ENCODE data around the gene CLPTM1L. TPM values are rescaled to one million over a fixed set of nuclear protein-coding genes. Genes with fewer than 3 reads are reported as not detected.
"Not testable (repeated sequence)": the region's sequence is repeated elsewhere in the genome, so short reads cannot be mapped to it uniquely, and the experiment has no call there.

CLPTM1L gene
- total and polyA plus RNA-seq, 2 donors from 2014 or later, result 96.6 to 135 TPM

DNA sequence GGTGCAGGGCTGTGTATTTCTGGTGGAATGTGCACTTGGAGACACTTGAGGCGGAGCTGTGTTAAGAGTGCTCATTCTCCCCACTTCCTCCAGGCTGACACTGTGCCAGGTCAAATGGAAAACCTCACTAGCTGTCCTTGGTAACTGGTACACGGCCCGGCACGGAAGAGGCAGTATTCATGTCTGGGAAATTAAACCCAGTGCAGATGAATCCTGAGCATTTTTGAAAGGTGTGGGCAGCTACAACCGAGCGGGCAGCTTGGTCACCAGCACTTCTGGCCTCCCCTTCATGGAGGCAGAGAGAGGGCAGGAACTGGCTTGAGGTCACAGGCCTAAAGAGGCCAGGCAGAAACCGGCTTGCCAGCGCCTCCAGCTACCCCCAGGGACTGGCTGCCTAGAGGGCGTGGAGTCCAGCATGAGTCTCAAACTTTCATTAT is 1.6 kb downstream of the CLPTM1L start:
- TF ChIP-seq, protein P1, sequence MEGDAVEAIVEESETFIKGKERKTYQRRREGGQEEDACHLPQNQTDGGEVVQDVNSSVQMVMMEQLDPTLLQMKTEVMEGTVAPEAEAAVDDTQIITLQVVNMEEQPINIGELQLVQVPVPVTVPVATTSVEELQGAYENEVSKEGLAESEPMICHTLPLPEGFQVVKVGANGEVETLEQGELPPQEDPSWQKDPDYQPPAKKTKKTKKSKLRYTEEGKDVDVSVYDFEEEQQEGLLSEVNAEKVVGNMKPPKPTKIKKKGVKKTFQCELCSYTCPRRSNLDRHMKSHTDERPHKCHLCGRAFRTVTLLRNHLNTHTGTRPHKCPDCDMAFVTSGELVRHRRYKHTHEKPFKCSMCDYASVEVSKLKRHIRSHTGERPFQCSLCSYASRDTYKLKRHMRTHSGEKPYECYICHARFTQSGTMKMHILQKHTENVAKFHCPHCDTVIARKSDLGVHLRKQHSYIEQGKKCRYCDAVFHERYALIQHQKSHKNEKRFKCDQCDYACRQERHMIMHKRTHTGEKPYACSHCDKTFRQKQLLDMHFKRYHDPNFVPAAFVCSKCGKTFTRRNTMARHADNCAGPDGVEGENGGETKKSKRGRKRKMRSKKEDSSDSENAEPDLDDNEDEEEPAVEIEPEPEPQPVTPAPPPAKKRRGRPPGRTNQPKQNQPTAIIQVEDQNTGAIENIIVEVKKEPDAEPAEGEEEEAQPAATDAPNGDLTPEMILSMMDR (IDR thresholded peaks at IDR 0.05; ENCODE audit: borderline replicate concordance, extremely low read depth, insufficient read depth), result no peak
- H3K9me3 ChIP-seq (ENCODE audit: control insufficient read depth in 2 of 3, insufficient read depth in 1 of 3, low read length in 3 of 3), result no peaks in the 10 kb centered on the region
- no peak overlapping the region for H3K9ac ChIP-seq (ENCODE audit: low read length in 3 of 3)
- peak in 1 of 5 donors; percentile 43 for DNase-seq
- FAIRE-seq, result no peak
- peaks cover 0 to 22% (median 12%) of the 10 kb centered on the region in 3 donors for H3K36me3 ChIP-seq (ENCODE audit: control insufficient read depth in 2 of 3, insufficient read depth in 3 of 3, low read length in 3 of 3)
- no peaks in the 10 kb centered on the region for H3K27me3 ChIP-seq (ENCODE audit: control insufficient read depth, insufficient read depth, low read length)
- H3K27ac ChIP-seq (ENCODE audit: low read depth in 2 of 2, low read length in 2 of 2), result no peak overlapping the region
- H3K4me1 ChIP-seq (ENCODE audit: control insufficient read depth in 2 of 3, insufficient read depth in 2 of 3, low read depth in 1 of 3, low read length in 3 of 3), result peaks cover 0 to 22% (median 8%) of the 10 kb centered on the region in 3 donors
- intact Hi-C loops (cut with DNase I), result no loop called here
- peak overlapping the region in 2 of 3 donors; percentile 24 to 87 for H3K4me3 ChIP-seq (ENCODE audit: low read length in 3 of 3)

DNA sequence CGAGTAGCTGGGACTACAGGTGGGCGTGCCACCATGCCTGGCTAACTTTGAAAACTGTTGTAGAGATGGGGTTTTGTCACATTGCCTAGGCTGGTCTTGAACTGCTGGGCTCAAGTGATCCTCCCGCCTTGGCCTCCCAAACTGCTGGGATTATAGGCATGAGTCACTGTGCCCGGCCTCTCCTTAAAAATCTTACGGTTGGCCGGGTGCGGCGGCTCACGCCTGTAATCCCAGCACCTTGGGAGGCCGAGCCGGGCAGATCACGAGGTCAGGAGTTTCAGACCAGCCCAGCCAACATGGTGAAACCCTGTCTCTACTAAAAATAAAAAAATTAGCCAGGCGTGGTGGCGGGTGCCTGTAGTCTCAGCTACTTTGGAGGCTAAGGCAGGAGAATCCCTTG is 2.2 kb downstream of the CLPTM1L start:
- Histone ChIP-seq H3K4me1 (ENCODE audit: control insufficient read depth in 2 of 3, insufficient read depth in 2 of 3, low read depth in 1 of 3, low read length in 3 of 3) (peaks cover 0 to 22% (median 8%) of the 10 kb centered on the region in 3 donors), H3K36me3 (ENCODE audit: control insufficient read depth in 2 of 3, insufficient read depth in 3 of 3, low read length in 3 of 3) (peaks cover 0 to 22% (median 12%) of the 10 kb centered on the region in 3 donors)
- H3K27ac ChIP-seq (ENCODE audit: low read depth in 2 of 2, low read length in 2 of 2); H3K9me3 ChIP-seq (ENCODE audit: control insufficient read depth in 2 of 3, insufficient read depth in 1 of 3, low read length in 3 of 3); H3K9ac ChIP-seq (ENCODE audit: low read length in 3 of 3); H3K27me3 ChIP-seq (ENCODE audit: control insufficient read depth, insufficient read depth, low read length); H3K4me3 ChIP-seq (ENCODE audit: low read length in 3 of 3); FAIRE-seq; intact Hi-C loops (cut with DNase I): not testable (repeated sequence)
- peak in 1 of 5 donors; percentile 54 for DNase-seq

DNA sequence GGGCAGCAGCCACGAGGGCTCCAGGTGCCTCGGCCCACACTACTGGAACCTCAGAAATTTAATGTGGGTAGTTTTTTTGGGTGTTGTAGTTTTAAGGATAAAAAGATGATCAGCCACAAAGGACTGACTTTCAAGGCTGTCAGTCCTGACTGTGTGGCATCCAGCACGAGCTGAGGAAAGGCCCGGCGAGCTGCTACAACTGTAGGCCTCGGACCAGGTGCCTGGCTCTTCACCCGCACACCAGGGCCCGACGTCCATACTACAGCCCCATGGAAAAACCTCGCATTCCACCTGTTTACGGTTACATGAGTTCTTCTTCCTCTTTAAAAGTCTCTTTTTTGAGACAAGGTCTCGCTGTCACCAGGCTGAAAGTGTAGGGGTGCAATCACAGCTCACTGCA is 2.6 kb downstream of the CLPTM1L start:
- peak in 1 of 5 donors; percentile 60 for DNase-seq
- Histone ChIP-seq H3K4me1 (ENCODE audit: control insufficient read depth in 2 of 3, insufficient read depth in 2 of 3, low read depth in 1 of 3, low read length in 3 of 3) (peaks cover 0 to 25% (median 8%) of the 10 kb centered on the region in 3 donors), H3K27me3 (ENCODE audit: control insufficient read depth, insufficient read depth, low read length) (no peaks in the 10 kb centered on the region), H3K36me3 (ENCODE audit: control insufficient read depth in 2 of 3, insufficient read depth in 3 of 3, low read length in 3 of 3) (peaks cover 0 to 25% (median 12%) of the 10 kb centered on the region in 3 donors), H3K4me3 (ENCODE audit: low read length in 3 of 3) (no peak overlapping the region), H3K9ac (ENCODE audit: low read length in 3 of 3) (no peak overlapping the region), H3K9me3 (ENCODE audit: control insufficient read depth in 2 of 3, insufficient read depth in 1 of 3, low read length in 3 of 3) (no peaks in the 10 kb centered on the region), H3K27ac (ENCODE audit: low read depth in 2 of 2, low read length in 2 of 2) (no peak overlapping the region)
- intact Hi-C loops (cut with DNase I), result no loop called here
- TF ChIP-seq, protein P1 (IDR thresholded peaks at IDR 0.05; ENCODE audit: borderline replicate concordance, extremely low read depth, insufficient read depth), result no peak
- FAIRE-seq, result no peak

DNA sequence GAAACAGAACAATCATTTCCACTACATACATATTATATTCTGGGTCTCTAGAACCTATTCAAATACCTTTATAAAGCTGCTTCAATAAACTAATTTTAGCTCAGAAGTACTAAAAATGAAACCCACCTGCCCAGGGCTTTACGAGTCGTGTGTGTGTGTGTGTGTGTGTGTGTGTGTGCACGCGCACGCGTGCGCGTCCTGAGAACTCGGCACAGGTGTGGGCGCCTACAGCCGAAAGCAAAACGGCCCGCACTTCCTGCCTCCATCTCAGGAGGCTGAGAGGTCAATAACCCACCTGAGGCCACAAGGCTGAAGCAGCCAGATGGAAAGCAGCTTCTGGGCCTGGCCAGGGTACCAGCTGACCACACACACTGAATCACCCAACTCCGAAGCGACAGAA is 3.0 kb downstream of the CLPTM1L start:
- no peak overlapping the region for H3K9ac ChIP-seq (ENCODE audit: low read length in 3 of 3)
- TF ChIP-seq, protein P1 (IDR thresholded peaks at IDR 0.05; ENCODE audit: borderline replicate concordance, extremely low read depth, insufficient read depth), result no peak
- FAIRE-seq, result no peak
- no peaks in the 10 kb centered on the region for H3K9me3 ChIP-seq (ENCODE audit: control insufficient read depth in 2 of 3, insufficient read depth in 1 of 3, low read length in 3 of 3)
- peaks cover 0 to 25% (median 8%) of the 10 kb centered on the region in 3 donors for H3K4me1 ChIP-seq (ENCODE audit: control insufficient read depth in 2 of 3, insufficient read depth in 2 of 3, low read depth in 1 of 3, low read length in 3 of 3)
- H3K4me3 ChIP-seq (ENCODE audit: low read length in 3 of 3), result no peak overlapping the region
- no peaks in the 10 kb centered on the region for H3K27me3 ChIP-seq (ENCODE audit: control insufficient read depth, insufficient read depth, low read length)
- intact Hi-C loops (cut with DNase I), result no loop called here
- H3K27ac ChIP-seq (ENCODE audit: low read depth in 2 of 2, low read length in 2 of 2), result no peak overlapping the region
- peak in 1 of 5 donors; percentile 35 for DNase-seq
- H3K36me3 ChIP-seq (ENCODE audit: control insufficient read depth in 2 of 3, insufficient read depth in 3 of 3, low read length in 3 of 3), result peaks cover 0 to 29% (median 15%) of the 10 kb centered on the region in 3 donors

DNA sequence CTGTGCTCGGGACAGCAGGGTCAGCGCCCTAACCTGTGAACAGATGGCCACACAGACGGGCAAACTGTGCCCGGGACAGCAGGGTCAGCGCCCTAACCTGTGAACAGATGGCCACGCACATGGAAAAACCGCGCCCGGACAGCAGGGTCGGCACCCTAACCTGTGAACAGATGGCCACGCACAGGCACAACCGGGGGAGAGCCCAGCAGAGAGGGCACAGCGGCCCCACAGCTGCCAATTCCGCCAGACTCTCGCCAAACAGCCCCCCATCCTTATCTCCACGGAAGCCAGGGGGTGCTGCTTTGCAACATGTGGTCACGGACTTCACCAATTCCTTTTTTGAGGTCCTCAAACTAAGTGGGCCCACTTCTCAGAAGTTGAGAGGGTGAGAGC is 5.1 kb downstream of the CLPTM1L start:
- peak in 1 of 5 donors; percentile 9 for DNase-seq
- H3K27me3 ChIP-seq (ENCODE audit: control insufficient read depth, insufficient read depth, low read length); H3K9ac ChIP-seq (ENCODE audit: low read length in 3 of 3); H3K9me3 ChIP-seq (ENCODE audit: control insufficient read depth in 2 of 3, insufficient read depth in 1 of 3, low read length in 3 of 3); intact Hi-C loops (cut with DNase I); FAIRE-seq; H3K4me3 ChIP-seq (ENCODE audit: low read length in 3 of 3); H3K27ac ChIP-seq (ENCODE audit: low read depth in 2 of 2, low read length in 2 of 2): not testable (repeated sequence)
- H3K4me1 ChIP-seq (ENCODE audit: control insufficient read depth in 2 of 3, insufficient read depth in 2 of 3, low read depth in 1 of 3, low read length in 3 of 3), result peaks cover 0 to 26% (median 0%) of the 10 kb centered on the region in 3 donors
- peaks cover 0 to 46% (median 25%) of the 10 kb centered on the region in 3 donors for H3K36me3 ChIP-seq (ENCODE audit: control insufficient read depth in 2 of 3, insufficient read depth in 3 of 3, low read length in 3 of 3)

DNA sequence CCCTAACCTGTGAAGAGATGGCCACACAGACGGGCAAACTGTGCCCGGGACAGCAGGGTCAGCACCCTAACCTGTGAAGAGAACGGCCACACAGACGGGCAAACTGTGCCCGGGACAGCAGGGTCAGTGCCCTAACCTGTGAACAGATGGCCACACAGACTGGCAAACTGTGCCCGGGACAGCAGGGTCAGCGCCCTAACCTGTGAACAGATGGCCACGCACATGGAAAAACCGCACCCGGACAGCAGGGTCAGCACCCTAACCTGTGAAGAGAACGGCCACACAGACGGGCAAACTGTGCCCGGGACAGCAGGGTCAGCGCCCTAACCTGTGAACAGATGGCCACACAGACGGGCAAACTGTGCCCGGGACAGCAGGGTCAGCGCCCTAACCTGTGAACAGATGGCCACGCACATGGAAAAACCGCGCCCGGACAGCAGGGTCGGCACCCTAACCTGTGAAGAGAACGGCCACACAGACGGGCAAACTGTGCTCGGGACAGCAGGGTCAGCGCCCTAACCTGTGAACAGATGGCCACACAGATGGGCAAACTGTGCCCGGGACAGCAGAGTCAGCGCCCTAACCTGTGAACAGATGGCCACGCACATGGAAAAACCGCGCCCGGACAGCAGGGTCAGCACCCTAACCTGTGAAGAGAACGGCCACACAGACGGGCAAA is 5.6 kb downstream of the CLPTM1L start:
- peaks cover 0 to 25% (median 0%) of the 10 kb centered on the region in 3 donors for H3K4me1 ChIP-seq (ENCODE audit: control insufficient read depth in 2 of 3, insufficient read depth in 2 of 3, low read depth in 1 of 3, low read length in 3 of 3)
- intact Hi-C loops (cut with DNase I); H3K4me3 ChIP-seq (ENCODE audit: low read length in 3 of 3); FAIRE-seq; H3K9me3 ChIP-seq (ENCODE audit: control insufficient read depth in 2 of 3, insufficient read depth in 1 of 3, low read length in 3 of 3); H3K27me3 ChIP-seq (ENCODE audit: control insufficient read depth, insufficient read depth, low read length); H3K9ac ChIP-seq (ENCODE audit: low read length in 3 of 3): not testable (repeated sequence)
- H3K36me3 ChIP-seq (ENCODE audit: control insufficient read depth in 2 of 3, insufficient read depth in 3 of 3, low read length in 3 of 3), result peaks cover 0 to 51% (median 25%) of the 10 kb centered on the region in 3 donors
- DNase-seq, result peak in 1 of 5 donors; percentile 32
- H3K27ac ChIP-seq (ENCODE audit: low read depth in 2 of 2, low read length in 2 of 2), result peak overlapping the region in 1 of 2 donors; percentile 20

Measured in kidney (tissue), 14 donors.